ENCODE results near the gene TNFAIP8. TPM values are rescaled to one million over a fixed set of nuclear protein-coding genes. Genes with fewer than 3 reads are reported as not detected.
A peak's percentile ranks its signal among the peaks of the same experiment; 100 is the strongest.

The TNFAIP8 gene
- total and polyA plus RNA-seq, 4 donors = 13.7 to 32.2 (median 22.4) TPM

- 93 to 95% methylated on average over 6 of the region's 6 CpGs for WGBS, 2 donors
- Histone ChIP-seq H3K4me3 (ENCODE audit: low read length in 2 of 2) (no peak overlapping the region), H3K4me1 (ENCODE audit: control insufficient read depth in 1 of 2, insufficient read depth in 2 of 2, low read length in 2 of 2) (no peaks in the 10 kb centered on the region), H3K27ac (ENCODE audit: low read depth in 1 of 2, low read length in 2 of 2) (no peak overlapping the region), H3K9me3 (ENCODE audit: control insufficient read depth, low read length) (no peaks in the 10 kb centered on the region), H3K27me3 (ENCODE audit: control insufficient read depth in 1 of 2, insufficient read depth in 2 of 2, low read length in 1 of 2) (no peaks in the 10 kb centered on the region), H3K36me3 (ENCODE audit: control insufficient read depth in 1 of 2, insufficient read depth in 2 of 2, low read length in 1 of 2) (peaks cover 0 to 5% of the 10 kb centered on the region in 2 donors)
- DNase-seq (no peak), ATAC-seq (ENCODE audit: low FRiP score) (no peak)
- intact Hi-C loops (cut with DNase I) = loop anchor here (5.0 to 10.0 kb wide), 2 partner anchors 39 to 121 kb away; partner anchors contain the start of gene TNFAIP8 (in 1 of the 2)
Observed at GRCh38 chr5:119396030-119396664, 40.3 kb downstream of the TNFAIP8 start.

- Histone ChIP-seq H3K4me3 (ENCODE audit: low read length in 2 of 2) (no peak overlapping the region), H3K27ac (ENCODE audit: low read depth in 1 of 2, low read length in 2 of 2) (no peak overlapping the region), H3K27me3 (ENCODE audit: control insufficient read depth in 1 of 2, insufficient read depth in 2 of 2, low read length in 1 of 2) (no peaks in the 10 kb centered on the region), H3K9me3 (ENCODE audit: control insufficient read depth, low read length) (no peaks in the 10 kb centered on the region), H3K4me1 (ENCODE audit: control insufficient read depth in 1 of 2, insufficient read depth in 2 of 2, low read length in 2 of 2) (no peaks in the 10 kb centered on the region), H3K36me3 (ENCODE audit: control insufficient read depth in 1 of 2, insufficient read depth in 2 of 2, low read length in 1 of 2) (peaks cover 0 to 5% of the 10 kb centered on the region in 2 donors)
- intact Hi-C loops (cut with DNase I) = loop anchor here (5.0 to 10.0 kb wide), 2 partner anchors 40 to 123 kb away; partner anchors contain the start of gene TNFAIP8 (in 1 of the 2)
- DNase-seq (no peak), ATAC-seq (ENCODE audit: low FRiP score) (no peak)
- WGBS, 2 donors = 61 to 66% methylated on average over 10 of the region's 10 CpGs
Observed at GRCh38 chr5:119397518-119398380, 41.9 kb downstream of the TNFAIP8 start.

GRCh38 chr5:119398727-119399466 is 43.1 kb downstream of the TNFAIP8 start:
- WGBS, 2 donors = 28 to 29% methylated on average over 12 of the region's 12 CpGs
- peak; percentile 74 to 81 for DNase-seq

GRCh38 chr5:119400245-119400644 is 44.4 kb downstream of the TNFAIP8 start:
- no peak for DNase-seq
- intact Hi-C loops (cut with DNase I) = no loop called here
- Histone ChIP-seq H3K4me3 (ENCODE audit: low read length in 2 of 2) (no peak overlapping the region), H3K27ac (ENCODE audit: low read depth in 1 of 2, low read length in 2 of 2) (peak overlapping the region in 1 of 2 donors; percentile 57), H3K9me3 (ENCODE audit: control insufficient read depth, low read length) (no peaks in the 10 kb centered on the region), H3K36me3 (ENCODE audit: control insufficient read depth in 1 of 2, insufficient read depth in 2 of 2, low read length in 1 of 2) (peaks cover 0 to 3% of the 10 kb centered on the region in 2 donors), H3K27me3 (ENCODE audit: control insufficient read depth in 1 of 2, insufficient read depth in 2 of 2, low read length in 1 of 2) (no peaks in the 10 kb centered on the region), H3K4me1 (ENCODE audit: control insufficient read depth in 1 of 2, insufficient read depth in 2 of 2, low read length in 2 of 2) (no peaks in the 10 kb centered on the region)
- 87 to 90% methylated on average over 2 of the region's 2 CpGs for WGBS, 2 donors
- ATAC-seq (ENCODE audit: low FRiP score) = no peak

More at GRCh38 chr5:119398727-119399466, 43.1 kb downstream of the TNFAIP8 start:
- Histone ChIP-seq H3K9me3 (ENCODE audit: control insufficient read depth, low read length) (no peaks in the 10 kb centered on the region), H3K4me3 (ENCODE audit: low read length in 2 of 2) (no peak overlapping the region), H3K4me1 (ENCODE audit: control insufficient read depth in 1 of 2, insufficient read depth in 2 of 2, low read length in 2 of 2) (no peaks in the 10 kb centered on the region), H3K27ac (ENCODE audit: low read depth in 1 of 2, low read length in 2 of 2) (no peak overlapping the region), H3K27me3 (ENCODE audit: control insufficient read depth in 1 of 2, insufficient read depth in 2 of 2, low read length in 1 of 2) (no peaks in the 10 kb centered on the region), H3K36me3 (ENCODE audit: control insufficient read depth in 1 of 2, insufficient read depth in 2 of 2, low read length in 1 of 2) (peaks cover 0 to 3% of the 10 kb centered on the region in 2 donors)
- peak; percentile 85 for ATAC-seq (ENCODE audit: low FRiP score)
- intact Hi-C loops (cut with DNase I) = loop anchor here (5.0 to 10.0 kb wide), 2 partner anchors 42 to 124 kb away; partner anchors contain the start of gene TNFAIP8 (in 1 of the 2)

GRCh38 chr5:119402081-119402480 is 46.3 kb downstream of the TNFAIP8 start:
- intact Hi-C loops (cut with DNase I) = no loop called here
- Histone ChIP-seq H3K4me3 (ENCODE audit: low read length in 2 of 2) (no peak overlapping the region), H3K27ac (ENCODE audit: low read depth in 1 of 2, low read length in 2 of 2) (no peak overlapping the region), H3K4me1 (ENCODE audit: control insufficient read depth in 1 of 2, insufficient read depth in 2 of 2, low read length in 2 of 2) (no peaks in the 10 kb centered on the region), H3K36me3 (ENCODE audit: control insufficient read depth in 1 of 2, insufficient read depth in 2 of 2, low read length in 1 of 2) (no peaks in the 10 kb centered on the region), H3K27me3 (ENCODE audit: control insufficient read depth in 1 of 2, insufficient read depth in 2 of 2, low read length in 1 of 2) (no peaks in the 10 kb centered on the region), H3K9me3 (ENCODE audit: control insufficient read depth, low read length) (no peaks in the 10 kb centered on the region)
- 96% methylated on average over 1 of the region's 1 CpG for WGBS, 2 donors
- DNase-seq (no peak), ATAC-seq (ENCODE audit: low FRiP score) (no peak)

GRCh38 chr5:119402555-119402954 is 46.7 kb downstream of the TNFAIP8 start:
- Histone ChIP-seq H3K36me3 (ENCODE audit: control insufficient read depth in 1 of 2, insufficient read depth in 2 of 2, low read length in 1 of 2) (no peaks in the 10 kb centered on the region), H3K27ac (ENCODE audit: low read depth in 1 of 2, low read length in 2 of 2) (no peak overlapping the region), H3K27me3 (ENCODE audit: control insufficient read depth in 1 of 2, insufficient read depth in 2 of 2, low read length in 1 of 2) (no peaks in the 10 kb centered on the region), H3K9me3 (ENCODE audit: control insufficient read depth, low read length) (no peaks in the 10 kb centered on the region), H3K4me3 (ENCODE audit: low read length in 2 of 2) (no peak overlapping the region), H3K4me1 (ENCODE audit: control insufficient read depth in 1 of 2, insufficient read depth in 2 of 2, low read length in 2 of 2) (no peaks in the 10 kb centered on the region)
- DNase-seq (no peak), ATAC-seq (ENCODE audit: low FRiP score) (no peak)
- WGBS, 2 donors = 59 to 62% methylated on average over 4 of the region's 4 CpGs
- intact Hi-C loops (cut with DNase I) = no loop called here

- no peak overlapping the region for H3K4me3 ChIP-seq (ENCODE audit: low read length in 2 of 2)
- DNase-seq = no peak
- WGBS, 2 donors = 94 to 98% methylated on average over 2 of the region's 2 CpGs
- H3K36me3 ChIP-seq (ENCODE audit: control insufficient read depth in 1 of 2, insufficient read depth in 2 of 2, low read length in 1 of 2) = no peaks in the 10 kb centered on the region
- no peaks in the 10 kb centered on the region for H3K4me1 ChIP-seq (ENCODE audit: control insufficient read depth in 1 of 2, insufficient read depth in 2 of 2, low read length in 2 of 2)
- no peaks in the 10 kb centered on the region for H3K9me3 ChIP-seq (ENCODE audit: control insufficient read depth, low read length)
- no peak for ATAC-seq (ENCODE audit: low FRiP score)
- intact Hi-C loops (cut with DNase I) = no loop called here
- H3K27me3 ChIP-seq (ENCODE audit: control insufficient read depth in 1 of 2, insufficient read depth in 2 of 2, low read length in 1 of 2) = no peaks in the 10 kb centered on the region
- no peak overlapping the region for H3K27ac ChIP-seq (ENCODE audit: low read depth in 1 of 2, low read length in 2 of 2)
Observed at GRCh38 chr5:119404033-119404432, 48.2 kb downstream of the TNFAIP8 start.

- intact Hi-C loops (cut with DNase I) = no loop called here
- no peak for DNase-seq
- H3K4me3 ChIP-seq (ENCODE audit: low read length in 2 of 2) = no peak overlapping the region
- H3K27ac ChIP-seq (ENCODE audit: low read depth in 1 of 2, low read length in 2 of 2) = no peak overlapping the region
- WGBS, 2 donors = 82 to 83% methylated on average over 4 of the region's 4 CpGs
- H3K27me3 ChIP-seq (ENCODE audit: control insufficient read depth in 1 of 2, insufficient read depth in 2 of 2, low read length in 1 of 2) = no peaks in the 10 kb centered on the region
- no peaks in the 10 kb centered on the region for H3K36me3 ChIP-seq (ENCODE audit: control insufficient read depth in 1 of 2, insufficient read depth in 2 of 2, low read length in 1 of 2)
- no peaks in the 10 kb centered on the region for H3K4me1 ChIP-seq (ENCODE audit: control insufficient read depth in 1 of 2, insufficient read depth in 2 of 2, low read length in 2 of 2)
- H3K9me3 ChIP-seq (ENCODE audit: control insufficient read depth, low read length) = no peaks in the 10 kb centered on the region
- ATAC-seq (ENCODE audit: low FRiP score) = no peak
Observed at GRCh38 chr5:119405419-119405818, 49.6 kb downstream of the TNFAIP8 start.

Data from aorta (tissue), 5 donors.